Left lung (tissue), 10 donors: ENCODE data around the gene SLC2A1. TPM values are rescaled to one million over a fixed set of nuclear protein-coding genes. Genes with fewer than 3 reads are reported as not detected.

Experiments
- ATAC-seq: fragments of 200-7000 bp; cut with Tn5 transposase; one replicate; pipeline ENCODE4 v1.9.1; 2020; ENCODE audit warnings: moderate library complexity
- DNase-seq, 4 donors: peaks; one replicate each; pipeline ENCODE4 v3.0.0-alpha.2; 2013 to 2020
- H3K27ac ChIP-seq, 2 donors: fragments of 200-600 bp; sonication (generic) in 1 of 2; one replicate each; pipeline versions ENCODE4 v1.5.0 to v1.8.0; 2020 to 2021
- H3K27me3 ChIP-seq, 2 donors: fragments of 200-600 bp; sonication (generic) in 1 of 2; one replicate each; pipeline versions ENCODE4 v1.5.0 to v1.8.0; 2020 to 2021
- H3K36me3 ChIP-seq, 2 donors: fragments of 200-600 bp; sonication (generic) in 1 of 2; one replicate each; pipeline versions ENCODE4 v1.5.0 to v1.8.0; 2020 to 2021
- H3K4me1 ChIP-seq, 2 donors: fragments of 200-600 bp; one replicate each; pipeline ENCODE4 v1.8.0; 2021
- H3K4me3 ChIP-seq, 2 donors: fragments of 200-600 bp; sonication (generic) in 1 of 2; one replicate each; pipeline versions ENCODE4 v1.5.0 to v1.8.0; 2020 to 2021; ENCODE audit warnings: mild to moderate bottlenecking in 1 of 2
- H3K9me3 ChIP-seq, 2 donors: fragments of 200-600 bp; sonication (generic) in 1 of 2; one replicate each; pipeline versions ENCODE4 v1.5.0 to v1.8.0; 2020 to 2021
- CTCF ChIP-seq, 2 donors: fragments of 200-600 bp; sonication (generic) in 1 of 2; IDR thresholded peaks; one replicate each; pipeline versions ENCODE4 v1.5.0 to v1.8.0; 2021; ENCODE audit warnings: antibody characterized with exemption in 2 of 2
- intact Hi-C, 2 donors: fragments of 100-400 bp; cut with DNase I; formaldehyde crosslinking; loops; one replicate each; pipeline versions ENCODE4 v1.11.2 to v1.14.2; 2022
- polyA plus RNA-seq, 6 donors: library from polyadenylated mRNA; unstranded; fragments of 120-200 nt; gene quantifications; one replicate each; pipeline ENCODE4 v1.2.1, GENCODE V29; 2013; ENCODE audit not compliant: insufficient read length in 6 of 6
- total RNA-seq, 2 donors: library from RNA; stranded (reverse); fragmentation: NEBNext Ultra II Directional; extraction: Animal tissue kit (Norgen Biotek cat#: 25700); gene quantifications; one replicate each; pipeline ENCODE4 v1.2.1, GENCODE V29; 2021
- donor health status: DM: no; HTN: yes; CAD: no.
- donor health status: DM: no; HTN: no; CAD: no.

Gene SLC2A1
- total and polyA plus RNA-seq, 8 donors: 10.5 to 109 (median 48.0) TPM

- Histone ChIP-seq H3K36me3 (no peaks in the 10 kb centered on the region), H3K27ac (no peak overlapping the region), H3K27me3 (peaks cover 0 to 15% of the 10 kb centered on the region in 2 donors), H3K4me3 (no peak overlapping the region), H3K9me3 (peaks cover 0 to 18% of the 10 kb centered on the region in 2 donors), H3K4me1 (no peaks in the 10 kb centered on the region)
- intact Hi-C loops: no loop called here
- peak in 1 of 4 donors; percentile 23 for DNase-seq
- TF ChIP-seq CTCF (IDR thresholded peaks at IDR 0.05): no peak
- ATAC-seq: peak; percentile 85
Measured at GRCh38 chr1:42877380-42877779, 81.3 kb downstream of the SLC2A1 start.

GRCh38 chr1:42876009-42876408 is 82.7 kb downstream of the SLC2A1 start:
- Histone ChIP-seq H3K27ac (no peak overlapping the region), H3K4me3 (no peak overlapping the region), H3K9me3 (peaks cover 0 to 18% of the 10 kb centered on the region in 2 donors), H3K4me1 (no peaks in the 10 kb centered on the region), H3K27me3 (peaks cover 0 to 15% of the 10 kb centered on the region in 2 donors), H3K36me3 (no peaks in the 10 kb centered on the region)
- no peak for TF ChIP-seq CTCF (IDR thresholded peaks at IDR 0.05)
- ATAC-seq (no peak), DNase-seq (no peak)
- intact Hi-C loops: no loop called here

Other genes with a start within 250 kb of the SLC2A1 start
- not detected for gene CLDN19, start 218.6 kb downstream of the SLC2A1 start, total RNA-seq
- gene CLDN19, start 218.6 kb downstream of the SLC2A1 start, polyA plus RNA-seq: 10 to 100 TPM; 16.5 to 24.1 (median 21.0) TPM
- gene P3H1, start 191.8 kb downstream of the SLC2A1 start, total RNA-seq: 10 to 100 TPM; 47.4 to 76.1 TPM
- 100 to 1,000 TPM in 1 of 6 donors, 10 to 100 TPM in 5; 82.1 to 101 (median 89.9) TPM for gene P3H1, start 191.8 kb downstream of the SLC2A1 start, polyA plus RNA-seq
- 1 to 10 TPM; 4.3 to 6.9 TPM for gene C1orf50, start 191.6 kb downstream of the SLC2A1 start, total RNA-seq
- gene C1orf50, start 191.6 kb downstream of the SLC2A1 start, polyA plus RNA-seq: 10 to 100 TPM in 4 of 6 donors, 1 to 10 TPM in 2; 8.6 to 15.0 (median 14.4) TPM
- gene TMEM269, start 173.9 kb downstream of the SLC2A1 start, total RNA-seq: under 1 TPM in 1 of 2 donors, not detected in 1; 0.17 TPM
- gene TMEM269, start 173.9 kb downstream of the SLC2A1 start, polyA plus RNA-seq: 1 to 10 TPM in 5 of 6 donors, under 1 TPM in 1; 0.89 to 1.6 (median 1.4) TPM
- gene ERMAP, start 141.7 kb downstream of the SLC2A1 start, total RNA-seq: 10 to 100 TPM; 13.8 to 14.4 TPM
- gene ERMAP, start 141.7 kb downstream of the SLC2A1 start, polyA plus RNA-seq: 10 to 100 TPM; 26.9 to 31.6 (median 30.1) TPM
- 10 to 100 TPM; 15.7 to 16.4 TPM for gene SVBP, start 141.5 kb downstream of the SLC2A1 start, total RNA-seq
- gene SVBP, start 141.5 kb downstream of the SLC2A1 start, polyA plus RNA-seq: 10 to 100 TPM; 65.3 to 72.2 (median 68.7) TPM
- 10 to 100 TPM in 1 of 2 donors, 1 to 10 TPM in 1; 9.9 to 10.3 TPM for gene ZNF691, start 112.3 kb downstream of the SLC2A1 start, total RNA-seq
- gene ZNF691, start 112.3 kb downstream of the SLC2A1 start, polyA plus RNA-seq: 10 to 100 TPM; 17.0 to 22.2 (median 17.9) TPM
- gene EBNA1BP2, start 213.4 kb upstream of the SLC2A1 start, total RNA-seq: 10 to 100 TPM; 32.1 to 55.1 TPM
- 10 to 100 TPM; 42.0 to 54.0 (median 51.2) TPM for gene EBNA1BP2, start 213.4 kb upstream of the SLC2A1 start, polyA plus RNA-seq
- 1 to 10 TPM in 1 of 2 donors, under 1 TPM in 1; 0.73 to 2.4 TPM for gene CFAP57, start 213.5 kb upstream of the SLC2A1 start, total RNA-seq
- gene CFAP57, start 213.5 kb upstream of the SLC2A1 start, polyA plus RNA-seq: 1 to 10 TPM; 1.6 to 5.8 (median 4.6) TPM